Right lobe of liver (tissue), 6 donors: ENCODE results near the gene SLC25A10. TPM values are rescaled to one million over a fixed set of nuclear protein-coding genes. Genes with fewer than 3 reads are reported as not detected.

ENCODE experiments used
- ATAC-seq, 4 donors: fragments of 200-7000 bp; cut with Tn5 transposase; one replicate each; pipeline ENCODE4 v1.9.1; 2020; ENCODE audit warnings: mild to moderate bottlenecking in 4 of 4, moderate library complexity in 4 of 4
- DNase-seq, 3 donors: peaks; one replicate each; pipeline ENCODE4 v3.0.0-alpha.2; 2020
- H3K27ac ChIP-seq, 3 donors: fragments of 200-600 bp; one replicate each; pipeline ENCODE4 v1.8.0; 2022
- H3K27me3 ChIP-seq, 2 donors: fragments of 200-600 bp; one replicate each; pipeline ENCODE4 v1.8.0; 2022
- H3K36me3 ChIP-seq, 4 donors: fragments of 200-600 bp; sonication (generic) in 1 of 4; one replicate each; pipeline versions ENCODE4 v1.5.1 to v1.8.0; 2017 to 2022; ENCODE audit warnings: control low read depth in 1 of 4
- H3K4me1 ChIP-seq, 4 donors: fragments of 200-600 bp; sonication (generic) in 1 of 4; one replicate each; pipeline versions ENCODE4 v1.5.1 to v1.8.0; 2017 to 2022; ENCODE audit warnings: control low read depth in 1 of 4
- H3K4me3 ChIP-seq, 3 donors: fragments of 200-600 bp; one replicate each; pipeline ENCODE4 v1.8.0; 2022
- H3K9me3 ChIP-seq, 4 donors: fragments of 200-600 bp; sonication (generic) in 1 of 4; one replicate each; pipeline versions ENCODE4 v1.5.1 to v1.8.0; 2017 to 2022; ENCODE audit warnings: control low read depth in 1 of 4
- POLR2A ChIP-seq: fragments of 450-650 bp; IDR thresholded peaks from one replicate; pipeline ENCODE4 v1.6.1; 2017; ENCODE audit warnings: antibody characterized with exemption, mild to moderate bottlenecking
- WGBS: methylation state at CpG from one replicate; pipeline ENCODE4 v1.1.6; 2018; ENCODE audit warnings: low coverage, low lambda C conversion rate; ENCODE audit not compliant: insufficient coverage; ENCODE audit errors: missing lambda C conversion rate; 5-methylcytosine and 5-hydroxymethylcytosine counted together
- intact Hi-C, 2 donors: fragments of 100-400 bp; cut with DNase I; formaldehyde crosslinking; loops; one replicate each; pipeline versions ENCODE4 v1.11.2 to v1.14.1; 2022
- total RNA-seq, 6 experiments: library from RNA; depleted of rRNA in 2 of 6; stranded (reverse); fragments of >200 nt in 2 of 6; fragmentation: NEBNext Ultra II Directional in 3 of 6; extraction: Animal tissue kit (Norgen Biotek cat#: 25700) in 3 of 6; gene quantifications; one replicate each; pipeline versions ENCODE4 v1.1.0 to v1.2.4, GENCODE V29; 2016 to 2023
- TF ChIP-seq, protein P1 (sequence below), 4 donors: fragments of 200-600 bp in 3 of 4; fragments of 450-650 bp in 1 of 4; IDR thresholded peaks; one replicate each; pipeline versions ENCODE4 v1.5.1 to v1.8.0; 2016 to 2022; ENCODE audit warnings: antibody characterized with exemption in 4 of 4, mild to moderate bottlenecking in 2 of 4
- donor health status: DM: no; HTN: yes; CAD: no.
- donor health status: DM: no; HTN: no; CAD: no.
- donor health status: DM: no; HTN: no; CAD: no.
- donor health status: DM: no; HTN: yes; CAD: no.
- donor health status: DM: no; HTN: yes; CAD: no.

SLC25A10 gene
- total RNA-seq, 6 experiments from 2014 or later = 35.6 to 92.0 (median 72.7) TPM

DNA sequence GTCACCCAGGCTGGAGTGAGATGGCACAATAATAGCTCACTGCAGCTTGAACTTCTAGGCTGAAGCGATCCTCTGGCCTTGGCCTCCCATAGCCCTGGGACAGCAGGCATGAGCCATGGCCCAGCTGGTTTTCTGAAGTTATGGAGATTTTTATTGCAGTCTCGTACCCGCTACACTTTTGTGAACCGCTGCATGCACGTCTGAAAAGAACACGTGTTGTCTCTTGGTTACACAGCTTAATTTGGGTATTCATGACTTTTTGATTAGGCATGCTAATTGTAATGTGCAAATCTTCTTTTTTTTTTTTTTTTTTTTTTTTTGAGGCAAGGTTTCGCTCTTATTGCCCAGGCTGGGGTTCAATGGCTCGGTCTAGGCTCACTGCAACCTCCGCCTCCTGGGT is 13.4 kb downstream of the SLC25A10 start:
- Histone ChIP-seq H3K4me1 (peaks cover 0 to 44% (median 16%) of the 10 kb centered on the region in 4 donors), H3K9me3 (no peaks in the 10 kb centered on the region), H3K36me3 (no peaks in the 10 kb centered on the region), H3K27ac (no peak overlapping the region), H3K4me3 (no peak overlapping the region), H3K27me3 (no peaks in the 10 kb centered on the region)
- WGBS = 52% methylated on average over 3 of the region's 9 CpGs
- ATAC-seq (no peak), DNase-seq (no peak)
- TF ChIP-seq POLR2A = no peak
- TF ChIP-seq, protein P1, sequence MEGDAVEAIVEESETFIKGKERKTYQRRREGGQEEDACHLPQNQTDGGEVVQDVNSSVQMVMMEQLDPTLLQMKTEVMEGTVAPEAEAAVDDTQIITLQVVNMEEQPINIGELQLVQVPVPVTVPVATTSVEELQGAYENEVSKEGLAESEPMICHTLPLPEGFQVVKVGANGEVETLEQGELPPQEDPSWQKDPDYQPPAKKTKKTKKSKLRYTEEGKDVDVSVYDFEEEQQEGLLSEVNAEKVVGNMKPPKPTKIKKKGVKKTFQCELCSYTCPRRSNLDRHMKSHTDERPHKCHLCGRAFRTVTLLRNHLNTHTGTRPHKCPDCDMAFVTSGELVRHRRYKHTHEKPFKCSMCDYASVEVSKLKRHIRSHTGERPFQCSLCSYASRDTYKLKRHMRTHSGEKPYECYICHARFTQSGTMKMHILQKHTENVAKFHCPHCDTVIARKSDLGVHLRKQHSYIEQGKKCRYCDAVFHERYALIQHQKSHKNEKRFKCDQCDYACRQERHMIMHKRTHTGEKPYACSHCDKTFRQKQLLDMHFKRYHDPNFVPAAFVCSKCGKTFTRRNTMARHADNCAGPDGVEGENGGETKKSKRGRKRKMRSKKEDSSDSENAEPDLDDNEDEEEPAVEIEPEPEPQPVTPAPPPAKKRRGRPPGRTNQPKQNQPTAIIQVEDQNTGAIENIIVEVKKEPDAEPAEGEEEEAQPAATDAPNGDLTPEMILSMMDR (IDR thresholded peaks at IDR 0.05) = no peak
- intact Hi-C loops = no loop called here

DNA sequence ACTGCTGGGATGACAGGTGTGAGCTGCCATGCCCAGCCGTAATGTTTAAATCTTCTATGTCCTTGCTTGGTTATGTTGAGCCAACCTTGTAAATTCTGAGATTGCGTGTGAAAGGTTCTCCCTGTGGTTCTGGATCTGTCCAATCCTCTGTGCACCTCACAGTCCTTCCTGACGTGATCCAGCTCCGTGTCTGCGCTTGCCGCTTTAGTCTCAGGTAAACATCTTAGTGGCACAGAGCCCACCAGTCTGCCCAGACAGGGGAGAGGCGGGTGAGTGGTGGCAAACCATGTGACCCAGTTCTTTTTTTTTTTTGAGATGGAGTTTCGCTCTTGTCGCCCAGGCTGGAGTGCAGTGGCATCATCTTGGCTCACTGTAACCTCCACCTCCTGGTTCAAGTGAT is 13.9 kb downstream of the SLC25A10 start:
- WGBS = 73% methylated on average over 7 of the region's 9 CpGs
- no peak for TF ChIP-seq POLR2A
- TF ChIP-seq, protein P1 (IDR thresholded peaks at IDR 0.05) = no peak
- Histone ChIP-seq H3K36me3 (no peaks in the 10 kb centered on the region), H3K27ac (no peak overlapping the region), H3K27me3 (no peaks in the 10 kb centered on the region), H3K9me3 (no peaks in the 10 kb centered on the region), H3K4me1 (peaks cover 0 to 49% (median 19%) of the 10 kb centered on the region in 4 donors), H3K4me3 (no peak overlapping the region)
- ATAC-seq (no peak), DNase-seq (no peak)
- intact Hi-C loops = no loop called here

DNA sequence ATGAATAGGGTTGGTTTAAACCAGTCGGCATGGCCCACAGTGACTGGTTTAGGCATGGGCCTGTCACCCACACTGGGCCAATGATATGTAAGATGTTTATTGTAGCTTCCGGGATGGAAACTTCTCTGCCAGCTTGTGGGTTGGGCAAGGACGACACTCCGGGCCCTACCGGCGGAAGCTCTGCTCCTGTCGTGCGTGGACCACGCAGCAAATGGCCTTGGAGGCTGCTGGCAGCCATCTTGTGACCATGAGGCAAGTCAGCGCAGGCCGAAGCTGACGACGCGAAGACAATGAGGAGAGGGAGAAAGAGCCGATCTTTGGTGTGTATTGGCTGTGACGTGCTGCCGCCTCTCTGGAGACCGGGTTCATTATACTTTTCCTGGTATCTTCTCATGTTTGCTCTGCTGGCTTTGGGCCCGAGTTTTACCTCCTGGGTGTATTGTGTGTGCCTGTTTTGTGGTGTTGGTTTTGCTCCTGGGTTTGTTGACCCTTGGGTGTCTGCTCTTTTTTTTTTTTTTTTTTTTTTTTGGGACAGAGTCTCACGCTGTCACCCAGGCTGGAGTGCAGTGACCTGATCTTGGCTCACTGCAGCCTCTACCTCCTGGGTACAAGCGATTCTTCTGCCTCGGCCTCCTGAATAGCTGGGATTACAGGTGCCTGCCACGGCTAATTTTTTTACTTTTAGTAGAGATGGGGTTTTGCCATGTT is 15.4 kb downstream of the SLC25A10 start:
- Histone ChIP-seq H3K27me3 (no peaks in the 10 kb centered on the region), H3K27ac (peak overlapping the region; percentile 61 to 85 (median 65)), H3K4me3 (no peak overlapping the region), H3K4me1 (peaks cover 0 to 41% (median 18%) of the 10 kb centered on the region in 4 donors), H3K36me3 (no peaks in the 10 kb centered on the region), H3K9me3 (no peaks in the 10 kb centered on the region)
- WGBS = 27% methylated on average over 17 of the region's 23 CpGs
- ATAC-seq (peak; percentile 75 to 84 (median 80)), DNase-seq (peak; percentile 75 to 93 (median 84))
- intact Hi-C loops = no loop called here
- peak; percentile 36 for TF ChIP-seq POLR2A
- TF ChIP-seq, protein P1 (IDR thresholded peaks at IDR 0.05) = no peak

DNA sequence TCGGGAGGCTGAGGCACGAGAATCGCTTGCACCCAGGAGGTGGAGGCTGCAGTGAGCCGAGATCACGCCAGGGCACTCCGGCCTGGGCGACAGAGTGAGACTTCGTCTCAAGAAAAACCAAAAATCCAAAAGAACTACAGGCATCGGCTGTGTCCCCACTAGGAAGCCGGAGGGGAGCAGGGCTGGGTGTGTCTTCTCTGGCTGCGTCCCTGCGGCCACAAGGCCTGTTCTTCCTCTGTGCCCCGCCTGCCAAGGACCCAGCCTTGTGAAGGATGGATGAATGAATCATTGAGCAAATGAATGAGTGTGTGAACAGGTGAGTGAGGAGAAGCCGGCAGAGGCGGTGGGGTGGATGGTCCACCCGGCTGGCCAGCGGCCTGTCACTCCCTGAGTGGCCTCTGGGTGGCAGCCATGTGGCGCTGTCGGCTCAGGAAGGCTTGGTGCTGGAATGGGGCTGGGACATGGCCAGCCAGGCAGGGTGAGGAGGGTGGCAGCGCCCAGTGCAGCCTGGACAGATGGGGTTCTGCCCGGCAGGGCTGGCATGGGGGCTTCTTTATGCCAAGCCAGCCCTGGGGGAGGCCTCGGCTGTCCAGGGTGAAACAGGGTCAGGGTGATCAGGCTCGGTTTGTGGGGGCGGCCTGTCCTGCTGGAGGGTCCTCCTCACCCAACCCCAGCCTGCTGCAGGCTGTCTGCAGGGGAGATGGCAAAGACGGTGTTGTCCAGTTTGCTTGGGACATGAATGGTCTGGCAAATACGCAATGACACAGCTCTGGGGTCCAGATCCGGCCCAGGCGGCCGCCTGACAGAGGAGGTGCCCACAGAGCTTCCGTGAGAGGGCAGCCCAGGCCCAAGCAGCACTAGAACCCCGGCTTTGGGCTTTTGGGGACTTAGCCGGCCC is 21.7 kb downstream of the SLC25A10 start:
- Histone ChIP-seq H3K4me1 (peaks cover 0 to 36% (median 13%) of the 10 kb centered on the region in 4 donors), H3K4me3 (no peak overlapping the region), H3K27me3 (no peaks in the 10 kb centered on the region), H3K36me3 (no peaks in the 10 kb centered on the region), H3K27ac (no peak overlapping the region), H3K9me3 (no peaks in the 10 kb centered on the region)
- WGBS = 20% methylated on average over 23 of the region's 32 CpGs
- peak; percentile 86 to 91 (median 89) for DNase-seq
- ATAC-seq = peak; percentile 86 to 88 (median 87)
- no peak for TF ChIP-seq POLR2A
- TF ChIP-seq, protein P1 (IDR thresholded peaks at IDR 0.05) = peak; percentile 94 to 98 (median 98)
- intact Hi-C loops = no loop called here
